Neural cell (in vitro differentiated cells): Measurements from ENCODE around the gene MTIF2. TPM values are rescaled to one million over a fixed set of nuclear protein-coding genes. Genes with fewer than 3 reads are reported as not detected.

ENCODE experiments used
- H2AFZ ChIP-seq: fragments of 200-600, 300-800 bp; sonication (generic), shearing (Covaris generic); 2 replicates; pipeline ENCODE4 v1.6.0; 2014; ENCODE audit warnings: low read depth, mild to moderate bottlenecking, antibody characterized with exemption, low read length, moderate library complexity
- H3F3A ChIP-seq: fragments of 200-600 bp; shearing (Covaris generic); 2 replicates; pipeline ENCODE4 v1.6.1; 2016; ENCODE audit warnings: mild to moderate bottlenecking, moderate library complexity, mixed read lengths, antibody characterized with exemption, low read length; ENCODE audit not compliant: insufficient read depth, poor library complexity, severe bottlenecking
- H3K27ac ChIP-seq: fragments of 200-600, 300-800 bp; sonication (generic), shearing (Covaris generic); 2 replicates; pipeline ENCODE4 v1.5.1; 2014; ENCODE audit warnings: mild to moderate bottlenecking, low read length, moderate library complexity
- H3K27me3 ChIP-seq: fragments of 300-800, 200-600 bp; sonication (generic), shearing (Covaris generic); 2 replicates; pipeline ENCODE4 v1.6.0; 2014; ENCODE audit warnings: mild to moderate bottlenecking, low read depth, low read length, moderate library complexity; ENCODE audit not compliant: insufficient read depth
- H3K36me3 ChIP-seq: fragments of 300-800, 200-600 bp; sonication (generic), shearing (Covaris generic); 2 replicates; pipeline ENCODE4 v1.5.1; 2014; ENCODE audit warnings: mild to moderate bottlenecking, antibody characterized with exemption, low read length, moderate library complexity; ENCODE audit not compliant: insufficient read depth
- H3K4me2 ChIP-seq: fragments of 300-800, 200-600 bp; sonication (generic), shearing (Covaris generic); 2 replicates; pipeline ENCODE4 v1.6.0; 2014; ENCODE audit warnings: mild to moderate bottlenecking, low read length
- H3K4me3 ChIP-seq: fragments of 300-800, 200-600 bp; sonication (generic), shearing (Covaris generic); 2 replicates; pipeline ENCODE4 v1.5.1; 2014; ENCODE audit warnings: mild to moderate bottlenecking, low read length, moderate library complexity
- H3K79me2 ChIP-seq: fragments of 200-600 bp; shearing (Covaris generic); replicated peaks from 2 replicates; pipeline ENCODE4 v1.6.0; 2014; ENCODE audit warnings: mild to moderate bottlenecking, low read length, moderate library complexity; ENCODE audit not compliant: insufficient read depth
- H3K9ac ChIP-seq: fragments of 300-800, 200-600 bp; sonication (generic), shearing (Covaris generic); 2 replicates; pipeline ENCODE4 v1.6.1; 2016; ENCODE audit warnings: mild to moderate bottlenecking, low read length, mixed read lengths
- H3K9me2 ChIP-seq: fragments of 200-600 bp; shearing (Covaris generic); 2 replicates; pipeline ENCODE4 v1.6.1; 2016; ENCODE audit warnings: mild to moderate bottlenecking, low read length, mixed read lengths; ENCODE audit not compliant: insufficient read depth
- H3K9me3 ChIP-seq: fragments of 200-600, 300-800 bp; sonication (generic), shearing (Covaris generic); 2 replicates; pipeline ENCODE4 v1.6.1; 2016; ENCODE audit warnings: mild to moderate bottlenecking, mixed run types, low read length, moderate library complexity, mixed read lengths
- H4K20me1 ChIP-seq: fragments of 200-600 bp; shearing (Covaris generic); 2 replicates; pipeline ENCODE4 v1.6.1; 2016; ENCODE audit warnings: mild to moderate bottlenecking, mixed run types; ENCODE audit not compliant: insufficient read depth
- MXI1 ChIP-seq: fragments of 450-650 bp; conservative IDR thresholded peaks from 2 replicates; pipeline ENCODE4 v1.6.1; 2014; ENCODE audit warnings: antibody characterized with exemption, mild to moderate bottlenecking; ENCODE audit not compliant: poor library complexity, severe bottlenecking
- POLR2AphosphoS5 ChIP-seq: IDR thresholded peaks from 2 replicates; pipeline ENCODE4 v1.6.1; 2012
- REST ChIP-seq: IDR thresholded peaks from 2 replicates; pipeline ENCODE4 v1.6.1; 2012; ENCODE audit warnings: borderline replicate concordance
- SMC3 ChIP-seq: fragments of 450-650 bp; conservative IDR thresholded peaks from 2 replicates; pipeline ENCODE4 v1.6.1; 2014; ENCODE audit warnings: antibody characterized with exemption, mild to moderate bottlenecking, moderate library complexity; ENCODE audit not compliant: poor library complexity
- TAF1 ChIP-seq: IDR thresholded peaks from 2 replicates; pipeline ENCODE4 v1.6.1; 2012; ENCODE audit warnings: low read depth
- polyA plus RNA-seq: library from polyadenylated mRNA; depleted of rRNA; stranded (reverse); fragments of >200 nt; gene quantifications from 2 replicates; pipeline ENCODE4 v1.2.3, GENCODE V29; 2014

The MTIF2 gene
- polyA plus RNA-seq, 1 donor from 2014 or later = 15.1 TPM

- Histone ChIP-seq H3K27ac (no peak overlapping the region), H2AFZ (no peak overlapping the region), H3K4me2 (no peak overlapping the region), H3K9me2 (no peaks in the 10 kb centered on the region), H3K36me3 (peaks cover 8% of the 10 kb centered on the region), H3K27me3 (no peaks in the 10 kb centered on the region), H4K20me1 (no peaks in the 10 kb centered on the region), H3K79me2 (no peaks in the 10 kb centered on the region), H3K4me3 (no peak overlapping the region), H3F3A (no peaks in the 10 kb centered on the region), H3K9me3 (no peaks in the 10 kb centered on the region), H3K9ac (no peak overlapping the region)
- TF ChIP-seq POLR2AphosphoS5 = no peak
Observed at GRCh38 chr2:55239656-55240222, 29.3 kb downstream of the MTIF2 start.

GRCh38 chr2:55236992-55237543, 32.0 kb downstream of the MTIF2 start:
- no peak for TF ChIP-seq REST
- no peak for TF ChIP-seq MXI1
- no peak for TF ChIP-seq TAF1
- H3K27ac ChIP-seq = no peak overlapping the region

GRCh38 chr2:55235724-55236538, 33.1 kb downstream of the MTIF2 start:
- no peak overlapping the region for H3K4me2 ChIP-seq

More at GRCh38 chr2:55236992-55237543, 32.0 kb downstream of the MTIF2 start:
- Histone ChIP-seq H3K79me2 (peaks cover 16% of the 10 kb centered on the region), H3F3A (no peaks in the 10 kb centered on the region), H3K4me2 (no peak overlapping the region), H3K36me3 (peaks cover 14% of the 10 kb centered on the region), H3K9me2 (no peaks in the 10 kb centered on the region), H4K20me1 (no peaks in the 10 kb centered on the region), H3K27me3 (no peaks in the 10 kb centered on the region), H3K9me3 (no peaks in the 10 kb centered on the region), H3K9ac (no peak overlapping the region), H2AFZ (no peak overlapping the region), H3K4me3 (no peak overlapping the region)

GRCh38 chr2:55233658-55233940, 35.4 kb downstream of the MTIF2 start:
- Histone ChIP-seq H3K4me3 (peak overlapping the region; percentile 100), H3F3A (no peaks in the 10 kb centered on the region), H3K4me2 (peak overlapping the region; percentile 94), H3K27ac (no peak overlapping the region), H3K9me2 (no peaks in the 10 kb centered on the region), H4K20me1 (no peaks in the 10 kb centered on the region), H3K9ac (peak overlapping the region; percentile 93), H3K79me2 (peaks cover 29% of the 10 kb centered on the region), H3K9me3 (no peaks in the 10 kb centered on the region), H3K27me3 (no peaks in the 10 kb centered on the region), H2AFZ (no peak overlapping the region), H3K36me3 (peaks cover 14% of the 10 kb centered on the region)
- no peak for TF ChIP-seq POLR2AphosphoS5
- TF ChIP-seq SMC3 = no peak
- no peak for TF ChIP-seq MXI1

More at GRCh38 chr2:55235724-55236538, 33.1 kb downstream of the MTIF2 start:
- Histone ChIP-seq H3K9me3 (no peaks in the 10 kb centered on the region), H3K9ac (no peak overlapping the region), H4K20me1 (no peaks in the 10 kb centered on the region), H3F3A (no peaks in the 10 kb centered on the region), H3K9me2 (no peaks in the 10 kb centered on the region), H3K4me3 (no peak overlapping the region), H3K27me3 (no peaks in the 10 kb centered on the region), H3K27ac (no peak overlapping the region), H3K36me3 (peaks cover 14% of the 10 kb centered on the region), H2AFZ (no peak overlapping the region), H3K79me2 (peaks cover 24% of the 10 kb centered on the region)
- TF ChIP-seq SMC3 = no peak
- TF ChIP-seq TAF1 = no peak
